Measurements from ENCODE around the gene RIT2. TPM values are rescaled to one million over a fixed set of nuclear protein-coding genes. Genes with fewer than 3 reads are reported as not detected.

The RIT2 gene
- total RNA-seq, 1 donor, result not detected

GRCh38 chr18:43108469-43108868, 7.0 kb downstream of the RIT2 start:
- H3K4me3 ChIP-seq (ENCODE audit: low read depth, low read length), result no peak overlapping the region
- DNase-seq (ENCODE audit: low read depth), result no peak
- TF ChIP-seq, protein P1, sequence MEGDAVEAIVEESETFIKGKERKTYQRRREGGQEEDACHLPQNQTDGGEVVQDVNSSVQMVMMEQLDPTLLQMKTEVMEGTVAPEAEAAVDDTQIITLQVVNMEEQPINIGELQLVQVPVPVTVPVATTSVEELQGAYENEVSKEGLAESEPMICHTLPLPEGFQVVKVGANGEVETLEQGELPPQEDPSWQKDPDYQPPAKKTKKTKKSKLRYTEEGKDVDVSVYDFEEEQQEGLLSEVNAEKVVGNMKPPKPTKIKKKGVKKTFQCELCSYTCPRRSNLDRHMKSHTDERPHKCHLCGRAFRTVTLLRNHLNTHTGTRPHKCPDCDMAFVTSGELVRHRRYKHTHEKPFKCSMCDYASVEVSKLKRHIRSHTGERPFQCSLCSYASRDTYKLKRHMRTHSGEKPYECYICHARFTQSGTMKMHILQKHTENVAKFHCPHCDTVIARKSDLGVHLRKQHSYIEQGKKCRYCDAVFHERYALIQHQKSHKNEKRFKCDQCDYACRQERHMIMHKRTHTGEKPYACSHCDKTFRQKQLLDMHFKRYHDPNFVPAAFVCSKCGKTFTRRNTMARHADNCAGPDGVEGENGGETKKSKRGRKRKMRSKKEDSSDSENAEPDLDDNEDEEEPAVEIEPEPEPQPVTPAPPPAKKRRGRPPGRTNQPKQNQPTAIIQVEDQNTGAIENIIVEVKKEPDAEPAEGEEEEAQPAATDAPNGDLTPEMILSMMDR (IDR thresholded peaks at IDR 0.05; ENCODE audit: insufficient read depth, low read length), result no peak

- TF ChIP-seq, protein P1 (IDR thresholded peaks at IDR 0.05; ENCODE audit: insufficient read depth, low read length), result no peak
- H3K4me3 ChIP-seq (ENCODE audit: low read depth, low read length), result no peak overlapping the region
- no peak for DNase-seq (ENCODE audit: low read depth)
Observed at GRCh38 chr18:43093646-43094045, 21.8 kb downstream of the RIT2 start.

DNA sequence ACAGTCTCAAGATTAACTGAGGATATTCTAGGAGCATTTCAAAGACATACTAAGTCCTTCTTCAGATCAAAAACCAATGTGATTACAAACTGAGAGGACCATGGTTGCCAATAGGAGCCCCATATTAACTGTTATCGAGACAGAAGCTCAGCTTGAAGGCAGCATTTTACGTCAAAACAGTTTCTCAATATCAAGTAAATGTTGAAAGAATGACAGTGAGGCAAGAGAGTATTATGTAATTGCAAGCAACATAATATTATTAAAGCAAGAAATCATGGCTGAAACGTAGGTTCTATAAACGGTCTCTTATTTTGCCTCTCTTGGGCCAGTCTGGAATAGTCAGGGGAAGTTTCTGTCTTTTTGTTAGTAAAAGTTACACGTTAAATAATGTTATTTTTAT, 22.9 kb downstream of the RIT2 start:
- TF ChIP-seq, protein P1 (IDR thresholded peaks at IDR 0.05; ENCODE audit: insufficient read depth, low read length), result no peak
- no peak overlapping the region for H3K4me3 ChIP-seq (ENCODE audit: low read depth, low read length)
- DNase-seq (ENCODE audit: low read depth), result no peak

- no peak for DNase-seq (ENCODE audit: low read depth)
- TF ChIP-seq, protein P1 (IDR thresholded peaks at IDR 0.05; ENCODE audit: insufficient read depth, low read length), result no peak
- H3K4me3 ChIP-seq (ENCODE audit: low read depth, low read length), result no peak overlapping the region
Observed at GRCh38 chr18:43081396-43081795, 34.1 kb downstream of the RIT2 start.

DNA sequence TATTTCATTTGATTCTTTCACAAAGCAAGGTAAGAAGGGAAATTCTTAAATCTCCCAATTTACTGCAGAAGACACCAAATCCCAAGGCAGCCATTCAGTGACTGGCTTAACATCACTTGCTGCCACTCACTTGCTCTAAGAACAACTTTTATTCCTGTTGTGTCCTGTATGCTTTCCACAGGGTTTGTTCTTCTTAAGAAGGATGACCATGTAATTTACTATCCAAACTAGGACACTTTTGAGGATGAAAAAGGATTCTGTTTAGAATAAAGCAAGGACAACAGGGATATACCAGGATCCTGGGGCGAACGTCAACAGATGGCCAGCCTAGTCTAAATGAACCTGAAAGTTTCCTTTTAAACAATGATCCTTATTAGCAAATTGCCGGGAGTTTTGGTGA, 34.8 kb downstream of the RIT2 start:
- no peak overlapping the region for H3K4me3 ChIP-seq (ENCODE audit: low read depth, low read length)
- DNase-seq (ENCODE audit: low read depth), result no peak
- TF ChIP-seq, protein P1 (IDR thresholded peaks at IDR 0.05; ENCODE audit: insufficient read depth, low read length), result no peak

GRCh38 chr18:43079422-43079821, 36.1 kb downstream of the RIT2 start:
- TF ChIP-seq, protein P1 (IDR thresholded peaks at IDR 0.05; ENCODE audit: insufficient read depth, low read length), result no peak
- DNase-seq (ENCODE audit: low read depth), result no peak
- H3K4me3 ChIP-seq (ENCODE audit: low read depth, low read length), result no peak overlapping the region

GRCh38 chr18:43078478-43079092, 36.9 kb downstream of the RIT2 start:
- DNase-seq (ENCODE audit: low read depth), result no peak
- no peak overlapping the region for H3K4me3 ChIP-seq (ENCODE audit: low read depth, low read length)
- TF ChIP-seq, protein P1 (IDR thresholded peaks at IDR 0.05; ENCODE audit: insufficient read depth, low read length), result no peak
